Lung (tissue), 16 donors: ENCODE measurements around the gene KLK10. TPM values are rescaled to one million over a fixed set of nuclear protein-coding genes. Genes with fewer than 3 reads are reported as not detected.
A peak's percentile ranks its signal among the peaks of the same experiment; 100 is the strongest.

Source experiments
- ATAC-seq: fragments of 200-7000 bp; cut with Tn5 transposase; one replicate; pipeline ENCODE4 v1.9.1; 2020; ENCODE audit warnings: moderate number of reproducible peaks; ENCODE audit not compliant: insufficient read depth, low FRiP score
- DNase-seq, 3 donors: peaks; one replicate each; pipeline ENCODE4 v3.0.0-alpha.2; 2013 to 2017
- H3K27ac ChIP-seq, 2 donors: one replicate each; pipeline ENCODE4 v1.5.1; 2013; ENCODE audit warnings: mild to moderate bottlenecking in 2 of 2, moderate library complexity in 2 of 2, control low read depth in 1 of 2, inconsistent platforms in 1 of 2, low read depth in 1 of 2, low read length in 1 of 2
- H3K27me3 ChIP-seq, 3 donors: one replicate each; pipeline ENCODE4 v1.5.1; 2013; ENCODE audit warnings: low read length in 2 of 3; ENCODE audit not compliant: control insufficient read depth in 3 of 3, insufficient read depth in 3 of 3
- H3K36me3 ChIP-seq, 4 donors: one replicate each; pipeline ENCODE4 v1.5.1; 2013; ENCODE audit warnings: low read length in 4 of 4, mild to moderate bottlenecking in 1 of 4, moderate library complexity in 1 of 4; ENCODE audit not compliant: control insufficient read depth in 4 of 4, insufficient read depth in 4 of 4
- H3K4me1 ChIP-seq, 5 donors: one replicate each; pipeline ENCODE4 v1.5.1; 2013; ENCODE audit warnings: low read length in 5 of 5, mild to moderate bottlenecking in 2 of 5, moderate library complexity in 1 of 5; ENCODE audit not compliant: control insufficient read depth in 5 of 5, insufficient read depth in 5 of 5
- H3K4me3 ChIP-seq: one replicate; pipeline ENCODE4 v1.5.1; 2013; ENCODE audit warnings: mild to moderate bottlenecking, control low read depth, moderate library complexity
- H3K9ac ChIP-seq, 2 donors: one replicate each; pipeline ENCODE4 v1.5.1; 2013; ENCODE audit warnings: low read length in 2 of 2, control low read depth in 1 of 2; ENCODE audit not compliant: insufficient read depth in 1 of 2
- H3K9me3 ChIP-seq, 4 donors: one replicate each; pipeline ENCODE4 v1.5.1; 2013; ENCODE audit warnings: low read length in 3 of 4, mild to moderate bottlenecking in 1 of 4, moderate library complexity in 1 of 4; ENCODE audit not compliant: control insufficient read depth in 4 of 4, insufficient read depth in 3 of 4
- WGBS, 2 donors: extraction: QIAGEN DNeasy Blood & Tissue Kit; methylation state at CpG; one replicate each; pipeline ENCODE4 v1.1.7; 2013; 5-methylcytosine and 5-hydroxymethylcytosine counted together
- long read RNA-seq, 5 donors: transcript quantifications; one replicate each; lab custom pipeline, GENCODE V29; 2026
- polyA plus RNA-seq, 2 donors: library from polyadenylated mRNA; stranded (reverse); fragments of 200-250 nt; gene quantifications; one replicate each; pipeline ENCODE4 v1.2.1, GENCODE V29; 2013
- total RNA-seq, 2 donors: library from RNA; depleted of rRNA in 1 of 2; stranded (reverse); fragments of >200 nt in 1 of 2; gene quantifications; one replicate each; pipeline ENCODE4 v1.2.1, GENCODE V29; 2014 to 2021
- TF ChIP-seq, protein P1 (sequence below): IDR thresholded peaks from 2 replicates; pipeline ENCODE4 v1.5.1; 2012; ENCODE audit warnings: mild to moderate bottlenecking; ENCODE audit errors: control extremely low read depth, extremely low read depth
- donor health status: control.
- donor health status: control.
- donor health status: Bipolar disorder and iron deficiency.
- donor health status: healthy.
- donor health status: DM: yes; HTN: yes; CAD: no.

KLK10 gene
- total RNA-seq (10 to 100 TPM in 1 of 2 donors, 1 to 10 TPM in 1; 9.8 to 24.3 TPM), polyA plus RNA-seq (10 to 100 TPM; 15.5 to 34.2 TPM)
- long read RNA-seq, donor 1 = 0 reads
- long read RNA-seq, donor 2, partial matches to known transcripts = 0 of 1 reads
- long read RNA-seq, donor 2, other reads (novel, unspliced or antisense) = 0 of 1 reads
- long read RNA-seq, donor 3 = 0 reads
- long read RNA-seq, donor 4 = 0 reads
- long read RNA-seq, donor 5 = 0 reads

DNA sequence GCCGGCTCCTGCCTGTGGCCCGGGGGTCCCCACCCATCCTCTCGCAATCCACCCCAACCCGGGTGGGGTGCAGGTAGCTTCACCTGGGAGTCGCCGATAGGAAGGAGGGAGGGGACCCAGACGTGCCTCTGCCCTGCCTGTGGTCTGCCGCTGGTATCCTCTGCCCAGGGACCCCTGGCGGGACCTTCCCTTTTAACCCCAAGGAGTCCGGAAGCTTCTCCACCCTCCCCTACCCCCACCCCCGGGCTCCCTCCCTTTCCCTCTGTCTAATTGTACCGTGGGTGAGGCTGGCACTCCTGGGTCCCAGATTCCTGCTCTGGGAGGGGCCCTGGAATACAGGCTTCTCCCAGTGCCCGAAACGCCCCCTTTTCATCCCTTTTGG, at the start of gene KLK10:
KLK10 (minus strand) TSS at position 166 of the 382 bp plus-strand sequence. CDS start 579 bp downstream, outside the sequence.
- H3K36me3 ChIP-seq = no peaks in the 10 kb centered on the region
- DNase-seq = no peak
- WGBS, 2 donors = 3 to 6% methylated on average over 9 to 14 of the region's 14 CpGs
- H3K27me3 ChIP-seq = peaks cover 2 to 40% (median 36%) of the 10 kb centered on the region in 3 donors
- ATAC-seq = no peak
- H3K27ac ChIP-seq = no peak within 1 kb of the TSS
- H3K4me3 ChIP-seq = no peak within 1 kb of the TSS
- H3K9me3 ChIP-seq = peaks cover 0 to 6% (median 0%) of the 10 kb centered on the region in 4 donors
- peaks cover 0 to 10% (median 0%) of the 10 kb centered on the region in 5 donors for H3K4me1 ChIP-seq
- TF ChIP-seq, protein P1, sequence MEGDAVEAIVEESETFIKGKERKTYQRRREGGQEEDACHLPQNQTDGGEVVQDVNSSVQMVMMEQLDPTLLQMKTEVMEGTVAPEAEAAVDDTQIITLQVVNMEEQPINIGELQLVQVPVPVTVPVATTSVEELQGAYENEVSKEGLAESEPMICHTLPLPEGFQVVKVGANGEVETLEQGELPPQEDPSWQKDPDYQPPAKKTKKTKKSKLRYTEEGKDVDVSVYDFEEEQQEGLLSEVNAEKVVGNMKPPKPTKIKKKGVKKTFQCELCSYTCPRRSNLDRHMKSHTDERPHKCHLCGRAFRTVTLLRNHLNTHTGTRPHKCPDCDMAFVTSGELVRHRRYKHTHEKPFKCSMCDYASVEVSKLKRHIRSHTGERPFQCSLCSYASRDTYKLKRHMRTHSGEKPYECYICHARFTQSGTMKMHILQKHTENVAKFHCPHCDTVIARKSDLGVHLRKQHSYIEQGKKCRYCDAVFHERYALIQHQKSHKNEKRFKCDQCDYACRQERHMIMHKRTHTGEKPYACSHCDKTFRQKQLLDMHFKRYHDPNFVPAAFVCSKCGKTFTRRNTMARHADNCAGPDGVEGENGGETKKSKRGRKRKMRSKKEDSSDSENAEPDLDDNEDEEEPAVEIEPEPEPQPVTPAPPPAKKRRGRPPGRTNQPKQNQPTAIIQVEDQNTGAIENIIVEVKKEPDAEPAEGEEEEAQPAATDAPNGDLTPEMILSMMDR = no peak
- no peak within 1 kb of the TSS for H3K9ac ChIP-seq

DNA sequence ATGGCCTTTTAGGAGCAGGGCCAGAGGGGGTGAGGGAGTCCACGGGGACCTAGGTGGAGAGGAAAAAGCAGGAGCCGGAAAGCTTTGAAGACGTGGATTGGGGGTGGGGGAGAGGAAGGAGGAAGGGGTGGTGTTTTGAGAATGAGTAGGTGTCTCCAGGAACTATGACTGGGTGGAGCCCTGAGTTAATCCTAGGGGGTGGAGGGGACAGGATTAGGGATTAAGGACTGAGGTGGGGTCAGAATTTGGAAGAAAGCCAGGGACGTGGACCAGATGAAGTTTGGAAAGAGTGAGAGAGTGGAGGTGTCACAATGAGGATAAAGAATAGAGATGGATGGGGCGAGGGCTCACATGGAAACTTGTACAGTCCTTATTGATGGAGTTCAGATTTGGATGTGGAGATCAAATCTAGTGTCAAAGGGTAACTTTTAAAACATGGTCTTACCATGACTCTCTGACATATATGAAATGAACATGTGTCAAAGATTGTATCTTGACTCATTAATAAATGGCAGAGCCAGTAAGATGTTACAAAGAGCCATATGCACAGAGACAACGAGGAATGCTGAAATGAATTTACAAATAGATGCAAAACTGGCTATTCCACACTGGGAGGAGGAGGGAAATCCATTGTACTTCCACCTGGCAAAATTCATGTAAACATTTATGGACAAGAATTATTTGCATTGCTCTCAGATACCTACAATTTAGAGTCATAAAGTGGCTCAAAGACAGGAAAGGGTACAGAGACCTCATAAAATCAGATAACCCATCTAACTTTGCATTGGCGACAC, 47.1 kb upstream of the KLK10 start:
- TF ChIP-seq, protein P1 = no peak
- ATAC-seq (no peak), DNase-seq (no peak)
- Histone ChIP-seq H3K9me3 (peaks cover 0 to 11% (median 0%) of the 10 kb centered on the region in 4 donors), H3K27ac (no peak overlapping the region), H3K27me3 (peaks cover 0 to 6% (median 5%) of the 10 kb centered on the region in 3 donors), H3K36me3 (no peaks in the 10 kb centered on the region), H3K4me1 (peaks cover 0 to 1% (median 0%) of the 10 kb centered on the region in 5 donors), H3K4me3 (no peak overlapping the region), H3K9ac (no peak overlapping the region)
- WGBS, 2 donors = 64 to 68% methylated on average over 7 of the region's 7 CpGs

DNA sequence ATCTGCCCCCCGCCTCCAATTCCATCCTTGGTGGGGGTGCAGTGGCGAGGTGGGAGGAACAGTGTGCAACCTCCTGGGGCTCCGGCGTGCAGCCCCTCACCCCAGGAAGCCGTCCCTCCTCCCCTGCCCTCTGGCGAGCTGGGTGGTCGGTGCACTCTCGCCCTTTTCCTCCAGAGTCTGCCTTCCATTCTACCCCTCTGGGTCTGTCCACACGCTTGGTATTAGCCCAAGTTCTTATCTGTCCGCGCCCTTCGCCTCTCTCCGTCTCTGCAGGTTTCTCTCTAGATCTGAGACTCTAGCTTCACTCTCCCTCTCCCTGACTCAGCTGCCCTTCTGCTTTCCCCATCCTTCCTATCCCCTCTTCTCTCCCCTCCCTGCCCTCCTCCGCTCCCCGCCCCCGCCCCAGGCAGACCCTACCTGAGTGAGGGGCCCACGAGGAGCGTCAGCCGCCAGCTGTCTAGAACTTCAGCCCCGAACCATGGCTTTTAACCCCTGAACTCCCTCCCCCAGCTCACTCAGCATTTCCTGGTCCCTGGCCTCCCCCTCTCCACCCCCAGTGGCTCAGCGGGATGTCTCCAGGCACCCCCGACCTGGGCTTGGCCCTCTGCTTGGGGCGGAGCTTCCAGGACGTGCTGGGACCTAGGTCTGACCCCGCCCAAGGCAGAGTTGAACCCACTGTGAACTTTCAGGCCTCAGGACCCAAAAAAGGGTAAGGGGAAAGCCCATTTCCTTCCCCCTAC, 45.9 kb upstream of the KLK10 start:
- Histone ChIP-seq H3K27ac (no peak overlapping the region), H3K9ac (no peak overlapping the region), H3K36me3 (no peaks in the 10 kb centered on the region), H3K4me1 (peaks cover 0 to 1% (median 0%) of the 10 kb centered on the region in 5 donors), H3K9me3 (peaks cover 0 to 11% (median 0%) of the 10 kb centered on the region in 4 donors), H3K27me3 (peaks cover 0 to 6% (median 5%) of the 10 kb centered on the region in 3 donors), H3K4me3 (no peak overlapping the region)
- no peak for ATAC-seq
- TF ChIP-seq, protein P1 = no peak
- 11 to 12% methylated on average over 25 of the region's 25 CpGs for WGBS, 2 donors
- peak in 1 of 3 donors; percentile 3 for DNase-seq
